MM.1S (cell line): Measurements from ENCODE around the gene SEMA4C.

ENCODE experiments used
- DNase-seq: peaks from one replicate; pipeline ENCODE4 v3.0.0-alpha.2; 2015
- H2AFZ ChIP-seq: fragments of 300-600 bp; sonication (generic); 2 replicates; pipeline ENCODE4 v1.6.0; 2016; ENCODE audit warnings: antibody characterized with exemption, low read length
- H3F3A ChIP-seq: fragments of 300-600 bp; sonication (generic); 2 replicates; pipeline ENCODE4 v1.6.1; 2016; ENCODE audit warnings: mild to moderate bottlenecking, antibody characterized with exemption, low read length, moderate library complexity, mixed read lengths; ENCODE audit not compliant: insufficient read depth
- H3K27ac ChIP-seq: fragments of 300-600 bp; sonication (generic); 2 replicates; pipeline ENCODE4 v1.5.1; 2016; ENCODE audit warnings: mild to moderate bottlenecking, low read length
- H3K27me3 ChIP-seq: fragments of 300-600 bp; sonication (generic); replicated peaks from 2 replicates; pipeline ENCODE4 v1.6.0; 2016; ENCODE audit warnings: low read length; ENCODE audit not compliant: insufficient read depth
- H3K36me3 ChIP-seq: fragments of 300-600 bp; sonication (generic); replicated peaks from 2 replicates; pipeline ENCODE4 v1.6.1; 2016; ENCODE audit warnings: mild to moderate bottlenecking, low read length, mixed read lengths; ENCODE audit not compliant: insufficient read depth
- H3K4me1 ChIP-seq: fragments of 300-600 bp; sonication (generic); 2 replicates; pipeline ENCODE4 v1.6.1; 2016; ENCODE audit warnings: low read length, mixed read lengths
- H3K4me2 ChIP-seq: fragments of 300-600 bp; sonication (generic); 2 replicates; pipeline ENCODE4 v1.6.0; 2016; ENCODE audit warnings: low read depth, low read length
- H3K4me3 ChIP-seq: fragments of 300-600 bp; sonication (generic); 2 replicates; pipeline ENCODE4 v1.5.1; 2016; ENCODE audit warnings: low read length, mixed read lengths
- H3K79me2 ChIP-seq: fragments of 300-600 bp; sonication (generic); 2 replicates; pipeline ENCODE4 v1.6.1; 2016; ENCODE audit warnings: mixed run types, low read length, mixed read lengths
- H3K9ac ChIP-seq: fragments of 300-600 bp; sonication (generic); 2 replicates; pipeline ENCODE4 v1.6.1; 2016; ENCODE audit warnings: low read length, mixed read lengths
- H3K9me2 ChIP-seq: fragments of 300-600 bp; sonication (generic); replicated peaks from 2 replicates; pipeline ENCODE4 v1.6.1; 2016; ENCODE audit warnings: mild to moderate bottlenecking, low read length, mixed read lengths; ENCODE audit not compliant: insufficient read depth
- H3K9me3 ChIP-seq: fragments of 300-600 bp; sonication (generic); replicated peaks from 2 replicates; pipeline ENCODE4 v1.6.1; 2016; ENCODE audit warnings: mild to moderate bottlenecking, low read length, mixed read lengths; ENCODE audit not compliant: insufficient read depth
- H4K20me1 ChIP-seq: fragments of 300-600 bp; sonication (generic); 2 replicates; pipeline ENCODE4 v1.6.1; 2016; ENCODE audit warnings: mild to moderate bottlenecking, low read length, moderate library complexity, mixed read lengths; ENCODE audit not compliant: insufficient read depth
- EZH2 ChIP-seq: fragments of 300-600 bp; sonication (generic); optimal IDR thresholded peaks from 2 replicates; pipeline ENCODE3; 2017; ENCODE audit warnings: low read depth, mild to moderate bottlenecking, antibody characterized with exemption, low read length, mixed read lengths
- EZH2phosphoT487 ChIP-seq: fragments of 300-600 bp; sonication (generic); IDR thresholded peaks from 2 replicates; pipeline ENCODE4 v1.6.1; 2018; ENCODE audit warnings: antibody characterized with exemption, low read length
- TF ChIP-seq, protein P1 (sequence below): fragments of 300-600 bp; sonication (generic); IDR thresholded peaks from 2 replicates; pipeline ENCODE4 v1.5.1; 2016; ENCODE audit warnings: antibody characterized with exemption, low read length, mixed read lengths

The SEMA4C gene

DNA sequence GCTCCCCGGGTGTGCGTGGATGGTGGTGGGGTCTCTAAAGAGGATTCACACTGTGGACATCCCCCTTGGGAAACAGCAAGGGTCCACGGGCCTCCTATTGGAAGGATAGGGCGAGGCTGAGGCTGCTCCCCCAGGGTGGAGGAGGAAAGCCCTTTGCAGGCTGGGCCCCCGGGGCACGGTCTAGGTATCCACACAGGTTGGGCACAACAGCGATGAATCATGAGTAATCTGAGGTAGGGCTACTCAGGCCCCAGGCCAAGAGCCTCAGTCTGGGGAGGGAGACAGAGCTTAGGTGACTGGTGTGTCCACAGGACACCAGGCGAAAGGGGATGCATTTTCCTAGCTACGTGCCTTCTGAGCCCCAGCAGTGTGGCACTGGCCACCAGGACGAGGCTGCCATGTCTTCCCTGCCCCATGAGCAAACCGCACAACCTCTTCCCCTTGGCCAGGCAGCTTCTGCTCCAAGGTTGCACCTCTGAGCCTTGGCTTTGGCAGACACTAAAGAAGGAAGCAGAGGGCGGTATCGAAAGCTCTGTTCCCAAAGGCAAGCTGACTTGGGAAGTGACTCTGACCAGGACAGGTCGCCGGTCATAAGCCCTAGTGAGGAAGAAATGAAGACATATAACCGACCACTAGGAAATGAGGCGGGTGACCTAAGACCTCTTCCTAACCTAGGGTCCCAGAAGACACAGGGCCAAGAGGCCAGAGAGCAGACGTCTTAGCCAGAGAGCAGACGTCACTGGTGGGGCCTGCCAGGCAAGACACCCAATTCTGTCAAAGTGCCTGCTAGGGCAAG, 14.6 kb upstream of the SEMA4C start:
- Histone ChIP-seq H4K20me1 (no peaks in the 10 kb centered on the region), H3K27me3 (peaks cover 11% of the 10 kb centered on the region; the same call in 1 of the 2 replicates), H3K79me2 (no peaks in the 10 kb centered on the region), H3F3A (no peaks in the 10 kb centered on the region), H3K9me2 (no peaks in the 10 kb centered on the region), H3K27ac (no peak overlapping the region), H3K4me2 (no peak overlapping the region), H2AFZ (no peak overlapping the region), H3K4me1 (no peaks in the 10 kb centered on the region), H3K36me3 (no peaks in the 10 kb centered on the region), H3K9ac (no peak overlapping the region), H3K9me3 (no peaks in the 10 kb centered on the region), H3K4me3 (no peak overlapping the region)
- TF ChIP-seq EZH2 = no peak
- TF ChIP-seq, protein P1, sequence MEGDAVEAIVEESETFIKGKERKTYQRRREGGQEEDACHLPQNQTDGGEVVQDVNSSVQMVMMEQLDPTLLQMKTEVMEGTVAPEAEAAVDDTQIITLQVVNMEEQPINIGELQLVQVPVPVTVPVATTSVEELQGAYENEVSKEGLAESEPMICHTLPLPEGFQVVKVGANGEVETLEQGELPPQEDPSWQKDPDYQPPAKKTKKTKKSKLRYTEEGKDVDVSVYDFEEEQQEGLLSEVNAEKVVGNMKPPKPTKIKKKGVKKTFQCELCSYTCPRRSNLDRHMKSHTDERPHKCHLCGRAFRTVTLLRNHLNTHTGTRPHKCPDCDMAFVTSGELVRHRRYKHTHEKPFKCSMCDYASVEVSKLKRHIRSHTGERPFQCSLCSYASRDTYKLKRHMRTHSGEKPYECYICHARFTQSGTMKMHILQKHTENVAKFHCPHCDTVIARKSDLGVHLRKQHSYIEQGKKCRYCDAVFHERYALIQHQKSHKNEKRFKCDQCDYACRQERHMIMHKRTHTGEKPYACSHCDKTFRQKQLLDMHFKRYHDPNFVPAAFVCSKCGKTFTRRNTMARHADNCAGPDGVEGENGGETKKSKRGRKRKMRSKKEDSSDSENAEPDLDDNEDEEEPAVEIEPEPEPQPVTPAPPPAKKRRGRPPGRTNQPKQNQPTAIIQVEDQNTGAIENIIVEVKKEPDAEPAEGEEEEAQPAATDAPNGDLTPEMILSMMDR = no peak
- no peak for TF ChIP-seq EZH2phosphoT487
- no peak for DNase-seq

DNA sequence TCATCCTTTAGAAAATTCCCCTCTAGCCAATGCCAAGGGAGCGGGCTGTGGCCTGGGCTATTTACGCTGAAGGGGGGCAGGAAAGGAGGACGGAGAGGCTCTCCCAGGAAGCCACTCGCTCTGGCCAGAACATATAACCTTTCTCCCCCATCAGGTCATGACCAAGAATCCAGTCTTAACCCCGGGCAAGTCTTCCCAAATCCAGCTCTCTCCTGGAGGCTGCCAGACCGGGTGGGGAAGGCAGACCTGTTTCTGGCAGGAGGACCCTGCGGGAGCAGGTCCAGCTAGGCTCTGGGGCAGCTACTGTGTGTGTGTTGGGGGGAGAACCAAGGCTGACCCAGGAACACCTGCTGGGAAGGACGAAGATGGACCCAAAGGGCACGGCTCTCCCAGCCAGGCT, 13.4 kb upstream of the SEMA4C start:
- Histone ChIP-seq H3K4me3 (no peak overlapping the region), H3K4me1 (no peaks in the 10 kb centered on the region), H3K9me3 (no peaks in the 10 kb centered on the region), H3K79me2 (no peaks in the 10 kb centered on the region), H3K9ac (no peak overlapping the region), H3K9me2 (no peaks in the 10 kb centered on the region), H3K27ac (no peak overlapping the region), H3F3A (no peaks in the 10 kb centered on the region), H3K27me3 (peaks cover 23% of the 10 kb centered on the region; the same call in 1 of the 2 replicates), H4K20me1 (no peaks in the 10 kb centered on the region), H3K36me3 (no peaks in the 10 kb centered on the region), H3K4me2 (no peak overlapping the region), H2AFZ (no peak overlapping the region)
- no peak for TF ChIP-seq EZH2
- TF ChIP-seq EZH2phosphoT487 = no peak
- TF ChIP-seq, protein P1 = no peak
- DNase-seq = no peak

DNA sequence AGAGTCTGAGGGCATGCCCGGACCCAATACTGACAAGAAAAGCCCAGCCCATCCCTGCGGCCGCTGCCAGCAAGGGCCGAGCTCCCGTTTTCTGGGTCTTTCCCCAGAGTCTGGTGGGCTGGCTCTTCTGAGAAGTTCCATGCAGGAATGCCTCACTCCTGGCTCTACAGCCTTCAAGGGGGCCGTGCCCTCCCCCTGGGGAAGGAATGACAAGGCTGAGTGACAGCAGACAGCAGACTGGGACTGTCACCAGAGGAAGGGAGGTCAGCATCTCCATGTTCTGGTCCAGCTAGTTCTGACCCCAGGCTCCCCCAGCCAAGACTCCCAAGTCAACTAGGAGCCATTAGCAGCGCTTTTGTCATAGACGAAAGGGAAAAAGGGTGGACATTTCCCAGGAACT, 13.0 kb upstream of the SEMA4C start:
- Histone ChIP-seq H2AFZ (no peak overlapping the region), H3K9ac (no peak overlapping the region), H3K79me2 (no peaks in the 10 kb centered on the region), H3K4me2 (no peak overlapping the region), H3K4me1 (no peaks in the 10 kb centered on the region), H3K9me2 (no peaks in the 10 kb centered on the region), H4K20me1 (no peaks in the 10 kb centered on the region), H3K36me3 (no peaks in the 10 kb centered on the region), H3K27ac (no peak overlapping the region), H3K4me3 (no peak overlapping the region), H3K9me3 (no peaks in the 10 kb centered on the region), H3K27me3 (peaks cover 24% of the 10 kb centered on the region; the same call in 1 of the 2 replicates), H3F3A (no peaks in the 10 kb centered on the region)
- TF ChIP-seq EZH2 (no peak), EZH2phosphoT487 (no peak)
- TF ChIP-seq, protein P1 = no peak
- DNase-seq = no peak
